HEK293 (cell line): Measurements from ENCODE around the gene KCNQ4.

Experiments used
- CTCF ChIA-PET: fragments of 350-600 bp; formaldehyde crosslinking; extraction: SDS; loops from one replicate; lab custom pipeline; 2021; ENCODE audit warnings: antibody characterized with exemption; lab: Yijun Ruan, JAX
- POLR2A ChIA-PET: fragments of 300-600 bp; formaldehyde crosslinking; extraction: SDS; loops from one replicate; lab custom pipeline; 2020; ENCODE audit warnings: antibody characterized with exemption, inconsistent platforms; lab: Yijun Ruan, JAX
- H3K27ac ChIP-seq: fragments of 200-500 bp; sonication (Bioruptor generic); 2 replicates; pipeline ENCODE4 v1.5.1; 2014; ENCODE audit warnings: low read depth, low read length, control low read depth, inconsistent platforms; ENCODE audit errors: extremely low read depth
- H3K36me3 ChIP-seq, 2 experiments: fragments of 200-500 bp in 1 of 2; sonication (Bioruptor generic) in 1 of 2; 1 replicate in 1 of 2; 2 replicates in 1 of 2; pipeline ENCODE4 v1.5.1; 2014 to 2017; ENCODE audit warnings: inconsistent platforms in 2 of 2, low read length in 2 of 2; ENCODE audit not compliant: control insufficient read depth in 2 of 2, insufficient read depth in 1 of 2
- H3K4me1 ChIP-seq: fragments of 200-500 bp; sonication (Bioruptor generic); 2 replicates; pipeline ENCODE4 v1.5.1; 2014; ENCODE audit warnings: mild to moderate bottlenecking, low read length, inconsistent platforms; ENCODE audit not compliant: control insufficient read depth, insufficient read depth
- H3K4me3 ChIP-seq: 2 replicates; pipeline ENCODE4 v1.5.1; 2011; ENCODE audit warnings: low read depth, mild to moderate bottlenecking, control low read depth, low read length, moderate library complexity
- H3K9me3 ChIP-seq: fragments of 200-500 bp; sonication (Bioruptor generic); 2 replicates; pipeline ENCODE4 v1.5.1; 2014; ENCODE audit warnings: low read depth, low read length, inconsistent platforms; ENCODE audit not compliant: control insufficient read depth, insufficient read depth
- GLI2 ChIP-seq: fragments of 450-650 bp; formaldehyde crosslinking; IDR thresholded peaks from 2 replicates; pipeline ENCODE4; 2017; ENCODE audit warnings: missing biosample characterization, missing genetic modification characterization, low read depth, borderline replicate concordance
- GLI4 ChIP-seq: fragments of 450-650 bp; formaldehyde crosslinking; IDR thresholded peaks from 2 replicates; pipeline ENCODE4 v1.5.1; 2016; ENCODE audit warnings: missing biosample characterization, missing genetic modification characterization
- KLF1 ChIP-seq: fragments of 450-650 bp; formaldehyde crosslinking; IDR thresholded peaks from 2 replicates; pipeline ENCODE4 v1.5.1; 2016; ENCODE audit warnings: missing biosample characterization, missing genetic modification characterization
- PRDM10 ChIP-seq: fragments of 450-650 bp; formaldehyde crosslinking; IDR thresholded peaks from 2 replicates; pipeline ENCODE4 v1.5.1; 2016; ENCODE audit warnings: missing biosample characterization, missing genetic modification characterization
- PRDM4 ChIP-seq: fragments of 450-650 bp; formaldehyde crosslinking; IDR thresholded peaks from 2 replicates; pipeline ENCODE4 v1.5.1; 2017; ENCODE audit warnings: missing biosample characterization, missing genetic modification characterization
- TCF7L2 ChIP-seq: IDR thresholded peaks from 2 replicates; pipeline ENCODE4 v1.6.1; 2011; ENCODE audit warnings: low read depth, mild to moderate bottlenecking, inconsistent platforms, low read length, moderate library complexity, borderline replicate concordance
- ZBTB49 ChIP-seq: fragments of 450-650 bp; formaldehyde crosslinking; IDR thresholded peaks from 2 replicates; pipeline ENCODE4 v1.5.1; 2016; ENCODE audit warnings: missing biosample characterization, missing genetic modification characterization, low read depth
- ZFHX2 ChIP-seq: fragments of 450-650 bp; formaldehyde crosslinking; conservative IDR thresholded peaks from 2 replicates; pipeline ENCODE4 v1.5.1; 2016; ENCODE audit warnings: missing biosample characterization, missing genetic modification characterization
- ZNF146 ChIP-seq: fragments of 450-650 bp; formaldehyde crosslinking; IDR thresholded peaks from 2 replicates; pipeline ENCODE4 v1.5.1; 2016; ENCODE audit warnings: missing biosample characterization, missing genetic modification characterization
- ZNF169 ChIP-seq: fragments of 450-650 bp; formaldehyde crosslinking; IDR thresholded peaks from 2 replicates; pipeline ENCODE4 v1.5.1; 2016; ENCODE audit warnings: missing biosample characterization, missing genetic modification characterization
- ZNF37A ChIP-seq: fragments of 450-650 bp; IDR thresholded peaks from 2 replicates; pipeline ENCODE4 v1.5.1; 2018; ENCODE audit warnings: missing biosample characterization, missing genetic modification characterization
- ZNF529 ChIP-seq: fragments of 450-650 bp; formaldehyde crosslinking; IDR thresholded peaks from 2 replicates; pipeline ENCODE4 v1.5.1; 2017; ENCODE audit warnings: missing genetic modification characterization, missing biosample characterization; ENCODE audit not compliant: insufficient replicate concordance
- ZNF549 ChIP-seq: fragments of 450-650 bp; IDR thresholded peaks from 2 replicates; pipeline ENCODE4 v1.5.1; 2018; ENCODE audit warnings: missing biosample characterization, missing genetic modification characterization, mild to moderate bottlenecking, inconsistent platforms, moderate library complexity
- ZNF560 ChIP-seq: fragments of 450-650 bp; formaldehyde crosslinking; IDR thresholded peaks from 2 replicates; pipeline ENCODE4 v1.5.1; 2017; ENCODE audit warnings: missing biosample characterization, missing genetic modification characterization, borderline replicate concordance
- ZNF585B ChIP-seq: fragments of 450-650 bp; formaldehyde crosslinking; IDR thresholded peaks from 2 replicates; pipeline ENCODE4 v1.5.1; 2016; ENCODE audit warnings: missing biosample characterization, missing genetic modification characterization
- ZNF629 ChIP-seq: fragments of 450-650 bp; formaldehyde crosslinking; IDR thresholded peaks from 2 replicates; pipeline ENCODE4 v1.5.1; 2017; ENCODE audit warnings: missing biosample characterization, missing genetic modification characterization
- ZNF792 ChIP-seq: fragments of 450-650 bp; formaldehyde crosslinking; IDR thresholded peaks from 2 replicates; pipeline ENCODE4 v1.5.1; 2016; ENCODE audit warnings: missing biosample characterization, missing genetic modification characterization
- ZSCAN23 ChIP-seq: fragments of 450-650 bp; formaldehyde crosslinking; IDR thresholded peaks from 2 replicates; pipeline ENCODE4 v1.5.1; 2016; ENCODE audit warnings: missing biosample characterization, missing genetic modification characterization
- TF ChIP-seq, protein P1 (sequence below): fragments of 450-650 bp; formaldehyde crosslinking; IDR thresholded peaks from 2 replicates; pipeline ENCODE4 v1.5.1; 2016; ENCODE audit warnings: missing biosample characterization, missing genetic modification characterization
- TF ChIP-seq, protein P2 (sequence below): fragments of 450-650 bp; formaldehyde crosslinking; IDR thresholded peaks from 2 replicates; pipeline ENCODE4 v1.5.1; 2016; ENCODE audit warnings: missing biosample characterization, missing genetic modification characterization, borderline replicate concordance
- TF ChIP-seq, protein P3 (sequence below): fragments of 450-650 bp; formaldehyde crosslinking; IDR thresholded peaks from 2 replicates; pipeline ENCODE4 v1.5.1; 2016; ENCODE audit warnings: missing biosample characterization, missing genetic modification characterization
- TF ChIP-seq, protein P4 (sequence below): fragments of 450-650 bp; formaldehyde crosslinking; IDR thresholded peaks from 2 replicates; pipeline ENCODE4 v1.5.1; 2016; ENCODE audit warnings: missing biosample characterization, missing genetic modification characterization

Gene KCNQ4

GRCh38 chr1:40784141-40784770, 669 bp downstream of the KCNQ4 start:
- no peaks in the 10 kb centered on the region for H3K9me3 ChIP-seq
- no peak overlapping the region; the same call in 1 of the 2 replicates for H3K4me3 ChIP-seq
- no peaks in the 10 kb centered on the region for H3K36me3 ChIP-seq
- no peak overlapping the region; the same call in 1 of the 2 replicates for H3K27ac ChIP-seq
- ChIA-PET POLR2A (no interaction called here), CTCF (interaction anchor here (1.2 kb wide), 1 partner anchor 10 kb away, joined by 4 read pairs; no protein-coding TSS in a partner anchor)
- peaks cover 5% of the 10 kb centered on the region; the same call in 1 of the 2 replicates for H3K4me1 ChIP-seq
- TF ChIP-seq ZNF585B (tag by site-specific recombination) (no peak), ZBTB49 (tag by site-specific recombination) (no peak), ZNF792 (no peak), GLI2 (tag by site-specific recombination) (no peak), ZNF629 (tag by site-specific recombination) (no peak), ZNF37A (tag by site-specific recombination) (no peak), ZNF560 (tag by site-specific recombination) (no peak), ZNF529 (no peak), ZNF146 (tag by site-specific recombination) (no peak), ZSCAN23 (tag by site-specific recombination) (no peak), PRDM10 (tag by site-specific recombination) (no peak), PRDM4 (tag by site-specific recombination) (no peak), ZNF549 (tag by site-specific recombination) (no peak), GLI4 (no peak), KLF1 (tag by site-specific recombination) (0 out of 2 replicates have a peak, but pooled peaks have one; percentile 35), ZNF169 (tag by site-specific recombination) (no peak), TCF7L2 (no peak), ZFHX2 (tag by site-specific recombination) (peak; percentile 49)
- TF ChIP-seq, protein P1, sequence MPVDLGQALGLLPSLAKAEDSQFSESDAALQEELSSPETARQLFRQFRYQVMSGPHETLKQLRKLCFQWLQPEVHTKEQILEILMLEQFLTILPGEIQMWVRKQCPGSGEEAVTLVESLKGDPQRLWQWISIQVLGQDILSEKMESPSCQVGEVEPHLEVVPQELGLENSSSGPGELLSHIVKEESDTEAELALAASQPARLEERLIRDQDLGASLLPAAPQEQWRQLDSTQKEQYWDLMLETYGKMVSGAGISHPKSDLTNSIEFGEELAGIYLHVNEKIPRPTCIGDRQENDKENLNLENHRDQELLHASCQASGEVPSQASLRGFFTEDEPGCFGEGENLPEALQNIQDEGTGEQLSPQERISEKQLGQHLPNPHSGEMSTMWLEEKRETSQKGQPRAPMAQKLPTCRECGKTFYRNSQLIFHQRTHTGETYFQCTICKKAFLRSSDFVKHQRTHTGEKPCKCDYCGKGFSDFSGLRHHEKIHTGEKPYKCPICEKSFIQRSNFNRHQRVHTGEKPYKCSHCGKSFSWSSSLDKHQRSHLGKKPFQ (tag by site-specific recombination): no peak
- TF ChIP-seq, protein P2, sequence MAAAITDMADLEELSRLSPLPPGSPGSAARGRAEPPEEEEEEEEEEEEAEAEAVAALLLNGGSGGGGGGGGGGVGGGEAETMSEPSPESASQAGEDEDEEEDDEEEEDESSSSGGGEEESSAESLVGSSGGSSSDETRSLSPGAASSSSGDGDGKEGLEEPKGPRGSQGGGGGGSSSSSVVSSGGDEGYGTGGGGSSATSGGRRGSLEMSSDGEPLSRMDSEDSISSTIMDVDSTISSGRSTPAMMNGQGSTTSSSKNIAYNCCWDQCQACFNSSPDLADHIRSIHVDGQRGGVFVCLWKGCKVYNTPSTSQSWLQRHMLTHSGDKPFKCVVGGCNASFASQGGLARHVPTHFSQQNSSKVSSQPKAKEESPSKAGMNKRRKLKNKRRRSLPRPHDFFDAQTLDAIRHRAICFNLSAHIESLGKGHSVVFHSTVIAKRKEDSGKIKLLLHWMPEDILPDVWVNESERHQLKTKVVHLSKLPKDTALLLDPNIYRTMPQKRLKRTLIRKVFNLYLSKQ (tag by site-specific recombination): no peak
- TF ChIP-seq, protein P3, sequence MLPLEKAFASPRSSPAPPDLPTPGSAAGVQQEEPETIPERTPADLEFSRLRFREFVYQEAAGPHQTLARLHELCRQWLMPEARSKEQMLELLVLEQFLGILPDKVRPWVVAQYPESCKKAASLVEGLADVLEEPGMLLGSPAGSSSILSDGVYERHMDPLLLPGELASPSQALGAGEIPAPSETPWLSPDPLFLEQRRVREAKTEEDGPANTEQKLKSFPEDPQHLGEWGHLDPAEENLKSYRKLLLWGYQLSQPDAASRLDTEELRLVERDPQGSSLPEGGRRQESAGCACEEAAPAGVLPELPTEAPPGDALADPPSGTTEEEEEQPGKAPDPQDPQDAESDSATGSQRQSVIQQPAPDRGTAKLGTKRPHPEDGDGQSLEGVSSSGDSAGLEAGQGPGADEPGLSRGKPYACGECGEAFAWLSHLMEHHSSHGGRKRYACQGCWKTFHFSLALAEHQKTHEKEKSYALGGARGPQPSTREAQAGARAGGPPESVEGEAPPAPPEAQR (tag by site-specific recombination): no peak
- TF ChIP-seq, protein P4, sequence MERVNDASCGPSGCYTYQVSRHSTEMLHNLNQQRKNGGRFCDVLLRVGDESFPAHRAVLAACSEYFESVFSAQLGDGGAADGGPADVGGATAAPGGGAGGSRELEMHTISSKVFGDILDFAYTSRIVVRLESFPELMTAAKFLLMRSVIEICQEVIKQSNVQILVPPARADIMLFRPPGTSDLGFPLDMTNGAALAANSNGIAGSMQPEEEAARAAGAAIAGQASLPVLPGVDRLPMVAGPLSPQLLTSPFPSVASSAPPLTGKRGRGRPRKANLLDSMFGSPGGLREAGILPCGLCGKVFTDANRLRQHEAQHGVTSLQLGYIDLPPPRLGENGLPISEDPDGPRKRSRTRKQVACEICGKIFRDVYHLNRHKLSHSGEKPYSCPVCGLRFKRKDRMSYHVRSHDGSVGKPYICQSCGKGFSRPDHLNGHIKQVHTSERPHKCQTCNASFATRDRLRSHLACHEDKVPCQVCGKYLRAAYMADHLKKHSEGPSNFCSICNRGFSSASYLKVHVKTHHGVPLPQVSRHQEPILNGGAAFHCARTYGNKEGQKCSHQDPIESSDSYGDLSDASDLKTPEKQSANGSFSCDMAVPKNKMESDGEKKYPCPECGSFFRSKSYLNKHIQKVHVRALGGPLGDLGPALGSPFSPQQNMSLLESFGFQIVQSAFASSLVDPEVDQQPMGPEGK (tag by site-specific recombination): peak; percentile 61; the same call in 1 of the 2 replicates
